Esophagus (tissue), 2 donors: ENCODE measurements around the gene NUDC. TPM values are rescaled to one million over a fixed set of nuclear protein-coding genes. Genes with fewer than 3 reads are reported as not detected.

Experiments used
- H3K27ac ChIP-seq, 2 donors: one replicate each; pipeline ENCODE4 v1.5.1; 2013; ENCODE audit warnings: low read depth in 2 of 2, mild to moderate bottlenecking in 2 of 2, inconsistent platforms in 1 of 2, low read length in 1 of 2, moderate library complexity in 1 of 2
- H3K27me3 ChIP-seq, 2 donors: one replicate each; pipeline ENCODE4 v1.6.1; 2013; ENCODE audit warnings: low read length in 2 of 2, control low read depth in 1 of 2, mild to moderate bottlenecking in 1 of 2; ENCODE audit not compliant: insufficient read depth in 2 of 2, control insufficient read depth in 1 of 2
- H3K36me3 ChIP-seq, 2 donors: one replicate each; pipeline ENCODE4 v1.6.1; 2013; ENCODE audit warnings: low read length in 1 of 2; ENCODE audit not compliant: control insufficient read depth in 2 of 2, insufficient read depth in 2 of 2
- H3K4me1 ChIP-seq, 2 donors: one replicate each; pipeline ENCODE4 v1.6.1; 2013; ENCODE audit warnings: low read length in 1 of 2; ENCODE audit not compliant: control insufficient read depth in 2 of 2, insufficient read depth in 2 of 2
- H3K4me3 ChIP-seq, 2 donors: one replicate each; pipeline ENCODE4 v1.5.1; 2013; ENCODE audit warnings: low read length in 2 of 2, mild to moderate bottlenecking in 2 of 2, low read depth in 1 of 2, moderate library complexity in 1 of 2
- H3K9me3 ChIP-seq, 2 donors: one replicate each; pipeline ENCODE4 v1.6.1; 2013; ENCODE audit warnings: mild to moderate bottlenecking in 2 of 2, low read depth in 1 of 2, low read length in 1 of 2, moderate library complexity in 1 of 2; ENCODE audit not compliant: control insufficient read depth in 2 of 2, insufficient read depth in 1 of 2
- WGBS, 2 donors: extraction: QIAGEN DNeasy Blood & Tissue Kit; methylation state at CpG; one replicate each; pipeline ENCODE4 v1.1.7; 2013; 5-methylcytosine and 5-hydroxymethylcytosine counted together
- polyA plus RNA-seq, 2 donors: library from polyadenylated mRNA; stranded (reverse); fragments of 200-250 nt; gene quantifications; one replicate each; pipeline ENCODE4 v1.2.3, GENCODE V29; 2013
- donor health status: healthy with polysubstance abuse.
- donor health status: Bipolar disorder and iron deficiency.

NUDC gene
- polyA plus RNA-seq, 2 donors, result 25.5 to 42.1 TPM

DNA sequence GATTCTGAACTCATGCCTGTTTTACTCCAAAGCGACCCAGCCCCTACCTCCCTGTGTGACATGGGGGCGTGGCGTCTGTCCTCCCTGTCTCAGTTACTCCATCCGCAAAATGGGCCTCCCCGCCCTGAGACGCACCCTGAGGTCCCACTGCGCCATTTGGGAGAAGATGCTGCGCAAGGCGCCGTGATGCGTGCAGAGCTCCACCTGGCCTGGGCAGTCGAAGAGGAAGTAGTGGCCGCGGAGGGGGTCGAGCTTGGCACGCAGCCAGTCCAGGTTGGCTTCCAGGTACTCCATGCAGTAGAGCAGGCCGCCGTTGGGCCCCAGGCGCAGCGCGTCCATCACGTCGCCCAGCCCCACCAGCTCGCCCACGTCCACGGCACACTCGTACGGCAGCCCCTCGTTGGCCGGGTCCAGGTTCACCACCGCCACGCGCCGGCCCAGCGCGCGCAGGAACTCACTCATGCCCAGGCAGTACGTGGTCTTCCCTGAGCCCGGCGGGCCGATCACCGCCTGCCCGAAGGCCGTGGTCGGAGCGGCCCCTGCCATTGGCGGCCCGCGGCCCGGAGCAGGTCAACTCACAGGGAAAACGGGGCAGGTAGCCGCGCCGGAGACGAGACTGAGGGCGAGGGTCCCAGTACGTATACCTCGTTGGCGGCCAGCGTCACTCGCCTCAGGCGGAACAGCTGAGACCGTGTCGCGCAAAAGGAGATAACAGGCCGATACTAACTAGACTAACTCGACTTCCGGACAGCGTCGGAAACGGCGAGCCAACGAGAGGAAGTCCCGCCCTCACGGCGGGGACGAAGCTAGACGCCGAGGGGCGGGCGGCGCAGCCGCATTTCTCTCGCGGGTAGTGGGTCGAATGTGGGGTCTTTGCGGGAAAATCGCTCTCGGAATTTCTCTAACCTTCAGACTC, 31.7 kb upstream of the NUDC start, which contains the start of gene GPN2:
GPN2 (minus strand) TSS at position 733 of the 916 bp plus-strand sequence; CDS start at position 546, 187 bp downstream.
- Histone ChIP-seq H3K27me3 (no peaks in the 10 kb centered on the region), H3K36me3 (peaks cover 10 to 26% of the 10 kb centered on the region in 2 donors), H3K4me1 (peaks cover 0 to 8% of the 10 kb centered on the region in 2 donors), H3K9me3 (no peaks in the 10 kb centered on the region), H3K27ac (peak within 1 kb of the TSS; percentile 93 to 96), H3K4me3 (peak within 1 kb of the TSS; percentile 95 to 97)
- WGBS, 2 donors, result 1% methylated on average over 89 of the region's 89 CpGs

DNA sequence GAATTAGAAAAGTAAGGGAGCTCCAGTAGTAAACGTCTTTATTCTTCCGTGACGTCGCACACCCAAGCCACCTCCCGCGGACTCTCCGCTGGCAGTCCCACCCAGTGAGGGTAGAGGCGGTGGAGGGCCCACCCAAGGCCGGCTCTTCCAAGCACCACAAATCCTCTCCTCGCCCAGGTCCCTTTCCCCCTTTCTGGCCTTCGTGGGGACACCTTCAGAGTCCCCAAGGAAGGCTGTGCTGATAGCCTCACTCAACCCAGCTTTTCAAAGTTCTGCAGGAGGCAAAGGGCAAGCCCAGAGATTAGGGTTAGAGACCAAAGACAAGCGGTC, 31.1 kb upstream of the NUDC start:
- 1 to 2% methylated on average over 12 of the region's 12 CpGs for WGBS, 2 donors
- no peaks in the 10 kb centered on the region for H3K27me3 ChIP-seq
- H3K27ac ChIP-seq, result peak overlapping the region; percentile 93 to 96
- no peaks in the 10 kb centered on the region for H3K9me3 ChIP-seq
- H3K4me3 ChIP-seq, result peak overlapping the region; percentile 95 to 97
- H3K36me3 ChIP-seq, result peaks cover 10 to 22% of the 10 kb centered on the region in 2 donors
- H3K4me1 ChIP-seq, result peaks cover 0 to 8% of the 10 kb centered on the region in 2 donors

DNA sequence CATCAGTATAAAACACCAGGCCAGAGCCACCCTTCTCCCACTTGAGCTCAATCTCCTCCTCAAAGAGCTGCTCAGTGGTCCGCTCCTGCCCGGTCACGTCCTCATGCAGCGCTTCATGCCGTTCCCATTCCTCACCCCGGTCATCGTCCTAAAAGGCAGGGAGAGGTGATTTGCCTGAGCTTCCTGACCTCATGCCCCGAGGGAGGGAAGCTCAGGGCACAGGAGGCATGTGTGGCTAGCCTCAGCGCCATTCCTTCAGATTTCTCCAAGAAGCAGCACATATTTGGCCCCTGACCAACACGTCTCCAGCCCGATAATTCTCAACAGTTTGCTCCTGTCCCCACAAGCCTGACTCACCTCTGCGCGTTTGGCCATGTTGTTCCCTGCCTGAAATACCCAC, 27.3 kb upstream of the NUDC start:
- H3K36me3 ChIP-seq, result peaks cover 17 to 19% of the 10 kb centered on the region in 2 donors

DNA sequence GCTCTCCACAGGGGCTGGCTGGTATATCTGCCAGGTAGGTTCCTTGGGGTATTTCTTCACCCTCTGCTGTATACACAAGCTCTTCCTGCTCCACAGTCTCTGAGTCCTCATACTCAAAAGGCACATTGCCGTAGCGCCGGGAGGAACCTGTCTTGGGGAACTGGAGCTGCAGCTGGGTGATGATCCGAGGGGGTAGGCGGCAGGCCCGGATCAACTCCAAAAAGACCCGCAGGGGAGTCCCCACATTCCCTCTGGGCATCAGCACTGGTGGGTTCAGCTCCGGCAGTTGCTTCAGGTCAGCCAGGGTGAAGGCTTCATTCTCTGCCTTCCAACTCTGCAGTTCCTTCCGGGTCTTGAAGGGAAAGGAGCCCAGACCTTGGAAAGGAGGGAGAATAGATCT, 24.2 kb upstream of the NUDC start:
- no peak overlapping the region for H3K27ac ChIP-seq
- H3K9me3 ChIP-seq, result no peaks in the 10 kb centered on the region
- peaks cover 14 to 16% of the 10 kb centered on the region in 2 donors for H3K36me3 ChIP-seq
- WGBS, 2 donors, result 90 to 93% methylated on average over 9 of the region's 9 CpGs
- no peak overlapping the region for H3K4me3 ChIP-seq
- no peaks in the 10 kb centered on the region for H3K27me3 ChIP-seq
- H3K4me1 ChIP-seq, result no peaks in the 10 kb centered on the region

More for the DNA sequence above, 27.3 kb upstream of the NUDC start:
- Histone ChIP-seq H3K4me3 (no peak overlapping the region), H3K27ac (no peak overlapping the region), H3K27me3 (no peaks in the 10 kb centered on the region), H3K9me3 (no peaks in the 10 kb centered on the region), H3K4me1 (peaks cover 0 to 6% of the 10 kb centered on the region in 2 donors)
- WGBS, 2 donors, result 81 to 89% methylated on average over 13 of the region's 13 CpGs

DNA sequence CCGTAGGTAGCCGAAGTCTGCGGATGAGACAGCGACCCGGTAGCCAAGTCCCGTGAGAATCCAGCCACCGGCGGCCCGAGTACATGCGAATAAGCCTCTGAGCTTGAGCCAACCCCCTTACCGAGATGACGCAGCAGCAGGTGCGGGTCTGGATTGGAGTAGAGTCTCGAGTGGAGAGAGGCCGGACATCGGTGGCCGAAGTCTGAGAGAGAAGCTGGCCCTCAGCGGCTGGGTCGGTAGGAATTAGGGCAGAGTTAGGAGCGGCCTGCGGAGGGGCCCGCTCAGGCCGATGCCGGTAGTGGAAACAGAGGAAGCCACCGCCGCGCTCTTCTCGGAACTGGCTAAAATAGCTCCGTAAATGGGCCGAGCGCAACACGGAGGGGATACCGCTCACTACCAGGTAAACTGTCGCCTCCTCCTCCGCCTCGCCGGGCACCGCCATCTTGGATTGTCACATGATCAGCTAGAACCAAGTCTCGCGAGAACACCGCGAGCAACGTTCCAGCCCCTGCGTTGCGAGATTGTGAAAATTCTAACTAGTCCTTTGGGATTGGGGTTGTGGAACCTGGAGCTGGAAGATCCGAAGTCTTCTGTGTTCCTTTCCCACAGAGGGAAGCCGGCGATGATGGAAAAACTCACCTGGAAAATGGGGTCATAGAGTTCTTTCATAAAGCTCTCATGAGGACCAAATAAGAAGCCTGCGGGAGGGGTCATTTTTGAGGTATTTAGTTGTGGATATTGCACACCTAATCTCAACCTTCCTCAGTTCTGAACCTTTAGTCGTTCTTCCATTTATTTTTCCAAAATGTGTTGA, 21.3 kb upstream of the NUDC start, which contains the start of gene GPATCH3:
GPATCH3 (minus strand) TSS at position 467 of the 814 bp plus-strand sequence; CDS start at position 442, 25 bp downstream.
- WGBS, 2 donors, result 0% methylated on average over 50 of the region's 50 CpGs

DNA sequence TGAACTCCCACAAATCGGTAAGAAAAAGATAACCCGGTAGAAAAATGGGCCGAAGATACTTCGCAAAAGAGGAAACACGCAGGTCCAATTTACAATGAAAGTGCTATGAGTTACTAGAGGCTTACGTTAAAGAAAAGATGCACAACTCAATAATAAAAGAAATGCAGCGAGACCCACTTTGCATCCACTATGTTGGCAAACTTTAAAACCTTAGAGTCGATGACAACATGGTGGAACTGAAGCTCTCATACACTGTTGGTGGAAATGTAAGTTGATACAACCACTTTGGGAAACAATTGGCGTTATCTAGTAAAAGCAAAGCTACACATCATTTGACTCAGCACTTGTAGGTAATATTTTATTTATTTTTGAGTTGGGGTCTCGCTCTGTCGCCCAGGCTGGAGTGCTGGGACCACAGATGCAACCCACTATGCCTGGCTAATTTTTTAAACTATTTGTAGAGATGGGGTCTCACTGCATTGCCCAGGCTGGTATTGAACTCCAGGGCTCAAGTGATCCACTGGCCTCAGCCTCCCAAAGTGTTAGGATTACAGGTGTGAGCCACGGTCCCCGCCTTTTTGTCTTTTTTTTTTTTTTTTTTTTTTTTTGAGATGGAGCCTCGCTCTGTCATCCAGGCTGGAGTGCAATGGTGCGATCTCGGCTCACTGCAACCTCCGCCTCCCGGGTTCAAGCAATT, 20.6 kb upstream of the NUDC start:
- Histone ChIP-seq H3K4me1 (no peaks in the 10 kb centered on the region), H3K27ac (peak overlapping the region in 1 of 2 donors; percentile 63), H3K27me3 (no peaks in the 10 kb centered on the region), H3K9me3 (no peaks in the 10 kb centered on the region), H3K36me3 (peaks cover 6 to 7% of the 10 kb centered on the region in 2 donors), H3K4me3 (peak overlapping the region; percentile 73 to 99)
- 60 to 67% methylated on average over 17 to 18 of the region's 18 CpGs for WGBS, 2 donors

More for the DNA sequence above, 21.3 kb upstream of the NUDC start, which contains the start of gene GPATCH3:
- Histone ChIP-seq H3K9me3 (no peaks in the 10 kb centered on the region), H3K27ac (peak within 1 kb of the TSS; percentile 63 to 97), H3K4me1 (no peaks in the 10 kb centered on the region), H3K27me3 (no peaks in the 10 kb centered on the region), H3K4me3 (peak within 1 kb of the TSS; percentile 73 to 99), H3K36me3 (peaks cover 7% of the 10 kb centered on the region in 2 donors)

DNA sequence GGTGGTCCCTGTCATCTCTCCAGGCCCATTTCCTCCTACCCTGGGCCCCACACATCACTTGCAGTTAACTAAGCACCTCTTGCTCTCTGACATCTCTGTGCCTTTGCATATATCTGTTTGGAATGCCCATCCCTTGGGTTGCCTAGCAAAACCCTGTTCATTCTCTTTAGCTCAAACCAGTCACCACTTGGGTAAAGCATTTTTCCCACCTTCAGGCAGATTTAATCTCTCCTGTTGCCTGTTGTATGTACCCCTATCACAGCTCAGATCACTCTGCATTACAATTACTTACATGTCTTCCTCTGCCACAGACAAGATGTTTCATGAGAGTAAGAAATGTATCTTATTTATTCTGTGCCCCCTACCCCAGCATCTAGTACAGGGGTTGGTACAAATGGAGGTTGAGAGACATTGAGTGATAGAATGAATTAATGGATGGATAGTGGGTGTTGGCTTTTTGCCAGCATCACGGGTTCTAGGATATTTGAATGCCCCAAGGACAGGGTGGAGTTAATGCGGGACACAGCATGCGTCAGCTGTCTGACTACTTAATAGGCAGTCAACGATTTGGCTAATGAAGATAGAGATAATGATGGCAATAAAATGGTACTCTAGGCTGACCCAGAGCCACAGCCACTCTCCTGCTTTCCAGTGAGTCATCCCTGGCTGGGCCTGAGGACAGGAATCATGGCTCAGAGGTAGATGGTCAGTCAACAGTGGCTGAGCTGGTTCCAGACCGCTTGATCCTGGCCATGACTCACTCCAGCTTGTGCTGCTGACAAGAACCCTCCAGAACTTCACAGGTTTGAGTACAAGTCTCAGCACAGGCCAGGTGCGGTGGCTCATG, 14.2 kb upstream of the NUDC start:
- WGBS, 2 donors, result 41 to 42% methylated on average over 6 of the region's 6 CpGs
- Histone ChIP-seq H3K9me3 (no peaks in the 10 kb centered on the region), H3K27ac (no peak overlapping the region), H3K36me3 (no peaks in the 10 kb centered on the region), H3K27me3 (no peaks in the 10 kb centered on the region), H3K4me3 (no peak overlapping the region), H3K4me1 (no peaks in the 10 kb centered on the region)

DNA sequence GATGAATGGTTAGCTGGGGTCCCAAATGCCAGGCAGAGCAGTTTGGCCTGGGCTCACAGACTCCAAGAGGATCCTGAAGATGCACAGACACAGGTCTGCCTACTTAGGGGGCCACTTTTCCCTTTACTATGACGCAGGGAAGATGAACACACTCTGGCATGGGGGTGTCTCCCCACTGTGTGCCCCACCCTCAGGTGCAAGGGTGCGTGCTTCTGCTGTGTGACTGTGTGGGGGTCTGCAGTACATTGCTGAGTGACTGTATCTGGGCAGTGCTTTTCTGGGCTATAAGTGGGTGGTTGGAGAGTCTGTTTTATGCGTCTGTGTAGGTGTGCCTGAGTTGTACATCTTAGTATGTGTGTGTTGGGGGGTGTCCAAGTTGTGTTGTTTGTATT, 11.6 kb upstream of the NUDC start:
- WGBS, 2 donors, result 59 to 90% methylated on average over 3 of the region's 3 CpGs
- Histone ChIP-seq H3K36me3 (no peaks in the 10 kb centered on the region), H3K4me3 (no peak overlapping the region), H3K4me1 (no peaks in the 10 kb centered on the region), H3K9me3 (no peaks in the 10 kb centered on the region), H3K27me3 (no peaks in the 10 kb centered on the region), H3K27ac (no peak overlapping the region)
